ENCODE results near the gene DNASE1L3. TPM values are rescaled to one million over a fixed set of nuclear protein-coding genes. Genes with fewer than 3 reads are reported as not detected.

Gene DNASE1L3
- total and polyA plus RNA-seq, 2 of the 13 experiments (the other 11 are each of a cell fraction or from before 2014, with no cell fraction given), result 0.86 to 1.7 TPM

- TF ChIP-seq SPEN (CRISPR knock-in tag; IDR thresholded peaks at IDR 0.05; ENCODE audit: low read depth) (no peak), ZNF235 (CRISPR knock-in tag; IDR thresholded peaks at IDR 0.05; ENCODE audit: borderline replicate concordance) (no peak), ZNF10 (CRISPR knock-in tag; IDR thresholded peaks at IDR 0.05; ENCODE audit: borderline replicate concordance, low read depth) (no peak), MEIS2 (CRISPR knock-in tag; IDR thresholded peaks at IDR 0.05) (no peak), NR2F1 (CRISPR knock-in tag; IDR thresholded peaks at IDR 0.05) (peak in 1 of 2 experiments; percentile 40; a peak in 1 of 4 replicates), FOXP1 (IDR thresholded peaks at IDR 0.05) (no peak), FOXP1 (CRISPR knock-in tag; IDR thresholded peaks at IDR 0.05) (peak; percentile 44; the same call in 1 of the 2 replicates), ZNF878 (CRISPR knock-in tag; IDR thresholded peaks at IDR 0.05) (no peak), ZEB1 (IDR thresholded peaks at IDR 0.05; ENCODE audit: insufficient replicate concordance, low read depth) (no peak), ZNF644 (CRISPR knock-in tag; IDR thresholded peaks at IDR 0.05; ENCODE audit: low read depth) (no peak), ZNF24 (IDR thresholded peaks at IDR 0.05) (no peak), NONO (IDR thresholded peaks at IDR 0.05) (no peak), NONO (CRISPR knock-in tag; conservative IDR thresholded peaks at IDR 0.05) (no peak)
- TF ChIP-seq, protein P1, sequence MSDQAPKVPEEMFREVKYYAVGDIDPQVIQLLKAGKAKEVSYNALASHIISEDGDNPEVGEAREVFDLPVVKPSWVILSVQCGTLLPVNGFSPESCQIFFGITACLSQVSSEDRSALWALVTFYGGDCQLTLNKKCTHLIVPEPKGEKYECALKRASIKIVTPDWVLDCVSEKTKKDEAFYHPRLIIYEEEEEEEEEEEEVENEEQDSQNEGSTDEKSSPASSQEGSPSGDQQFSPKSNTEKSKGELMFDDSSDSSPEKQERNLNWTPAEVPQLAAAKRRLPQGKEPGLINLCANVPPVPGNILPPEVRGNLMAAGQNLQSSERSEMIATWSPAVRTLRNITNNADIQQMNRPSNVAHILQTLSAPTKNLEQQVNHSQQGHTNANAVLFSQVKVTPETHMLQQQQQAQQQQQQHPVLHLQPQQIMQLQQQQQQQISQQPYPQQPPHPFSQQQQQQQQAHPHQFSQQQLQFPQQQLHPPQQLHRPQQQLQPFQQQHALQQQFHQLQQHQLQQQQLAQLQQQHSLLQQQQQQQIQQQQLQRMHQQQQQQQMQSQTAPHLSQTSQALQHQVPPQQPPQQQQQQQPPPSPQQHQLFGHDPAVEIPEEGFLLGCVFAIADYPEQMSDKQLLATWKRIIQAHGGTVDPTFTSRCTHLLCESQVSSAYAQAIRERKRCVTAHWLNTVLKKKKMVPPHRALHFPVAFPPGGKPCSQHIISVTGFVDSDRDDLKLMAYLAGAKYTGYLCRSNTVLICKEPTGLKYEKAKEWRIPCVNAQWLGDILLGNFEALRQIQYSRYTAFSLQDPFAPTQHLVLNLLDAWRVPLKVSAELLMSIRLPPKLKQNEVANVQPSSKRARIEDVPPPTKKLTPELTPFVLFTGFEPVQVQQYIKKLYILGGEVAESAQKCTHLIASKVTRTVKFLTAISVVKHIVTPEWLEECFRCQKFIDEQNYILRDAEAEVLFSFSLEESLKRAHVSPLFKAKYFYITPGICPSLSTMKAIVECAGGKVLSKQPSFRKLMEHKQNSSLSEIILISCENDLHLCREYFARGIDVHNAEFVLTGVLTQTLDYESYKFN (CRISPR knock-in tag; conservative IDR thresholded peaks at IDR 0.05), result peak; percentile 74
- TF ChIP-seq, protein P2, sequence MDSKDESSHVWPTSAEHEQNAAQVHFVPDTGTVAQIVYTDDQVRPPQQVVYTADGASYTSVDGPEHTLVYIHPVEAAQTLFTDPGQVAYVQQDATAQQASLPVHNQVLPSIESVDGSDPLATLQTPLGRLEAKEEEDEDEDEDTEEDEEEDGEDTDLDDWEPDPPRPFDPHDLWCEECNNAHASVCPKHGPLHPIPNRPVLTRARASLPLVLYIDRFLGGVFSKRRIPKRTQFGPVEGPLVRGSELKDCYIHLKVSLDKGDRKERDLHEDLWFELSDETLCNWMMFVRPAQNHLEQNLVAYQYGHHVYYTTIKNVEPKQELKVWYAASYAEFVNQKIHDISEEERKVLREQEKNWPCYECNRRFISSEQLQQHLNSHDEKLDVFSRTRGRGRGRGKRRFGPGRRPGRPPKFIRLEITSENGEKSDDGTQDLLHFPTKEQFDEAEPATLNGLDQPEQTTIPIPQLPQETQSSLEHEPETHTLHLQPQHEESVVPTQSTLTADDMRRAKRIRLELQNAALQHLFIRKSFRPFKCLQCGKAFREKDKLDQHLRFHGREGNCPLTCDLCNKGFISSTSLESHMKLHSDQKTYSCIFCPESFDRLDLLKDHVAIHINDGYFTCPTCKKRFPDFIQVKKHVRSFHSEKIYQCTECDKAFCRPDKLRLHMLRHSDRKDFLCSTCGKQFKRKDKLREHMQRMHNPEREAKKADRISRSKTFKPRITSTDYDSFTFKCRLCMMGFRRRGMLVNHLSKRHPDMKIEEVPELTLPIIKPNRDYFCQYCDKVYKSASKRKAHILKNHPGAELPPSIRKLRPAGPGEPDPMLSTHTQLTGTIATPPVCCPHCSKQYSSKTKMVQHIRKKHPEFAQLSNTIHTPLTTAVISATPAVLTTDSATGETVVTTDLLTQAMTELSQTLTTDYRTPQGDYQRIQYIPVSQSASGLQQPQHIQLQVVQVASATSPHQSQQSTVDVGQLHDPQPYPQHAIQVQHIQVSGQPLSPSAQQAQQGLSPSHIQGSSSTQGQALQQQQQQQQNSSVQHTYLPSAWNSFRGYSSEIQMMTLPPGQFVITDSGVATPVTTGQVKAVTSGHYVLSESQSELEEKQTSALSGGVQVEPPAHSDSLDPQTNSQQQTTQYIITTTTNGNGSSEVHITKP (CRISPR knock-in tag; IDR thresholded peaks at IDR 0.05; ENCODE audit: low read depth), result no peak
- TF ChIP-seq, protein P3, sequence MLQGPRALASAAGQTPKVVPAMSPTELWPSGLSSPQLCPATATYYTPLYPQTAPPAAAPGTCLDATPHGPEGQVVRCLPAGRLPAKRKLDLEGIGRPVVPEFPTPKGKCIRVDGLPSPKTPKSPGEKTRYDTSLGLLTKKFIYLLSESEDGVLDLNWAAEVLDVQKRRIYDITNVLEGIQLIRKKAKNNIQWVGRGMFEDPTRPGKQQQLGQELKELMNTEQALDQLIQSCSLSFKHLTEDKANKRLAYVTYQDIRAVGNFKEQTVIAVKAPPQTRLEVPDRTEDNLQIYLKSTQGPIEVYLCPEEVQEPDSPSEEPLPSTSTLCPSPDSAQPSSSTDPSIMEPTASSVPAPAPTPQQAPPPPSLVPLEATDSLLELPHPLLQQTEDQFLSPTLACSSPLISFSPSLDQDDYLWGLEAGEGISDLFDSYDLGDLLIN (CRISPR knock-in tag; IDR thresholded peaks at IDR 0.05; ENCODE audit: borderline replicate concordance), result no peak
- TF ChIP-seq, protein P4, sequence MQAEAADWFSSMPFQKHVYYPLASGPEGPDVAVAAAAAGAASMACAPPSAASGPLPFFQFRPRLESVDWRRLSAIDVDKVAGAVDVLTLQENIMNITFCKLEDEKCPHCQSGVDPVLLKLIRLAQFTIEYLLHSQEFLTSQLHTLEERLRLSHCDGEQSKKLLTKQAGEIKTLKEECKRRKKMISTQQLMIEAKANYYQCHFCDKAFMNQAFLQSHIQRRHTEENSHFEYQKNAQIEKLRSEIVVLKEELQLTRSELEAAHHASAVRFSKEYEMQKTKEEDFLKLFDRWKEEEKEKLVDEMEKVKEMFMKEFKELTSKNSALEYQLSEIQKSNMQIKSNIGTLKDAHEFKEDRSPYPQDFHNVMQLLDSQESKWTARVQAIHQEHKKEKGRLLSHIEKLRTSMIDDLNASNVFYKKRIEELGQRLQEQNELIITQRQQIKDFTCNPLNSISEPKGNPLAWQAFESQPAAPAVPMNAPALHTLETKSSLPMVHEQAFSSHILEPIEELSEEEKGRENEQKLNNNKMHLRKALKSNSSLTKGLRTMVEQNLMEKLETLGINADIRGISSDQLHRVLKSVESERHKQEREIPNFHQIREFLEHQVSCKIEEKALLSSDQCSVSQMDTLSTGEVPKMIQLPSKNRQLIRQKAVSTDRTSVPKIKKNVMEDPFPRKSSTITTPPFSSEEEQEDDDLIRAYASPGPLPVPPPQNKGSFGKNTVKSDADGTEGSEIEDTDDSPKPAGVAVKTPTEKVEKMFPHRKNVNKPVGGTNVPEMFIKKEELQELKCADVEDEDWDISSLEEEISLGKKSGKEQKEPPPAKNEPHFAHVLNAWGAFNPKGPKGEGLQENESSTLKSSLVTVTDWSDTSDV (CRISPR knock-in tag; IDR thresholded peaks at IDR 0.05), result no peak
- TF ChIP-seq, protein P5, sequence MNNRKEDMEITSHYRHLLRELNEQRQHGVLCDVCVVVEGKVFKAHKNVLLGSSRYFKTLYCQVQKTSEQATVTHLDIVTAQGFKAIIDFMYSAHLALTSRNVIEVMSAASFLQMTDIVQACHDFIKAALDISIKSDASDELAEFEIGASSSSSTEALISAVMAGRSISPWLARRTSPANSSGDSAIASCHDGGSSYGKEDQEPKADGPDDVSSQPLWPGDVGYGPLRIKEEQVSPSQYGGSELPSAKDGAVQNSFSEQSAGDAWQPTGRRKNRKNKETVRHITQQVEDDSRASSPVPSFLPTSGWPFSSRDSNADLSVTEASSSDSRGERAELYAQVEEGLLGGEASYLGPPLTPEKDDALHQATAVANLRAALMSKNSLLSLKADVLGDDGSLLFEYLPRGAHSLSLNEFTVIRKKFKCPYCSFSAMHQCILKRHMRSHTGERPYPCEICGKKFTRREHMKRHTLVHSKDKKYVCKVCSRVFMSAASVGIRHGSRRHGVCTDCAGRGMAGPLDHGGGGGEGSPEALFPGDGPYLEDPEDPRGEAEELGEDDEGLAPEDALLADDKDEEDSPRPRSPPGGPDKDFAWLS (CRISPR knock-in tag; IDR thresholded peaks at IDR 0.05; ENCODE audit: borderline replicate concordance), result no peak
Measured at GRCh38 chr3:58205981-58206380, 4.8 kb downstream of the DNASE1L3 start (continued).
